Gastrocnemius medialis (tissue), 4 donors: ENCODE results near the gene OGFOD2.

ENCODE experiments used
- POLR2A ChIP-seq, 2 donors: fragments of 450-650 bp; IDR thresholded peaks; one replicate each; pipeline ENCODE4 v1.6.1; 2017; ENCODE audit warnings: antibody characterized with exemption in 2 of 2, mild to moderate bottlenecking in 2 of 2, moderate library complexity in 2 of 2
- TF ChIP-seq, protein P1 (sequence below), 5 experiments: fragments of 450-650 bp in 3 of 5; fragments of 200-600 bp in 2 of 5; sonication (generic) in 2 of 5; IDR thresholded peaks in 4 of 5; conservative IDR thresholded peaks in 1 of 5; 1 replicate in 4 of 5; 2 replicates in 1 of 5; pipeline ENCODE4 v1.5.1; 2016 to 2019; ENCODE audit warnings: antibody characterized with exemption in 5 of 5, mild to moderate bottlenecking in 3 of 5, moderate library complexity in 3 of 5

DNA sequence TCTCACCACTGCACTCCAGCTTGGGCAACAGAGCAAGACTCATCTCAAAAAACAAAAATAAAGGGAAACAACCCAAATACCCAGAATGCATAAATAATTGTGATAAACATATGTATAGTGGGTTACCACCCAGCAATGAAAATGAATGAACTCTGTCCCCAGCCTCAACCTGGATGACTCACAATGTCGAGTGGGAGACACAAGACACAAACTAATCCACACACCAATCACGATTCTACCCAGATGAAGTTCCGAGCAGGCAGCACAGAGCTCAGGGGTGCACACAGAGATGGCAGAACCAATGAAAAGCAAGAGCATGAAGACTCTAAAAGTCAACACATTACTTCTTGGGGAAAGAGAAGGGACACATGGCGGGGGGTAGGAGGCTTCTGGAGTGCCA is 35.9 kb upstream of the OGFOD2 start:
- TF ChIP-seq, protein P1, sequence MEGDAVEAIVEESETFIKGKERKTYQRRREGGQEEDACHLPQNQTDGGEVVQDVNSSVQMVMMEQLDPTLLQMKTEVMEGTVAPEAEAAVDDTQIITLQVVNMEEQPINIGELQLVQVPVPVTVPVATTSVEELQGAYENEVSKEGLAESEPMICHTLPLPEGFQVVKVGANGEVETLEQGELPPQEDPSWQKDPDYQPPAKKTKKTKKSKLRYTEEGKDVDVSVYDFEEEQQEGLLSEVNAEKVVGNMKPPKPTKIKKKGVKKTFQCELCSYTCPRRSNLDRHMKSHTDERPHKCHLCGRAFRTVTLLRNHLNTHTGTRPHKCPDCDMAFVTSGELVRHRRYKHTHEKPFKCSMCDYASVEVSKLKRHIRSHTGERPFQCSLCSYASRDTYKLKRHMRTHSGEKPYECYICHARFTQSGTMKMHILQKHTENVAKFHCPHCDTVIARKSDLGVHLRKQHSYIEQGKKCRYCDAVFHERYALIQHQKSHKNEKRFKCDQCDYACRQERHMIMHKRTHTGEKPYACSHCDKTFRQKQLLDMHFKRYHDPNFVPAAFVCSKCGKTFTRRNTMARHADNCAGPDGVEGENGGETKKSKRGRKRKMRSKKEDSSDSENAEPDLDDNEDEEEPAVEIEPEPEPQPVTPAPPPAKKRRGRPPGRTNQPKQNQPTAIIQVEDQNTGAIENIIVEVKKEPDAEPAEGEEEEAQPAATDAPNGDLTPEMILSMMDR (IDR thresholded peaks at IDR 0.05 in 4 of 5, conservative IDR thresholded peaks at IDR 0.05 in 1 of 5), result no peak
- TF ChIP-seq POLR2A (IDR thresholded peaks at IDR 0.05), result no peak
